Measurements from ENCODE around the gene ZNF169.
"Not testable (repeated sequence)": the region's sequence is repeated elsewhere in the genome, so short reads cannot be mapped to it uniquely, and the experiment has no call there.

GRCh38 chr9:94317949-94318657 is 59.0 kb downstream of the ZNF169 start:
- TF ChIP-seq CTCF (IDR thresholded peaks at IDR 0.05; ENCODE audit: low read length); EZH2 (IDR thresholded peaks at IDR 0.05; ENCODE audit: borderline replicate concordance, low read length): not testable (repeated sequence)

Data from OCI-LY1 (cell line).